B cell (primary cell): ENCODE measurements around the gene PAM16. TPM values are rescaled to one million over a fixed set of nuclear protein-coding genes. Genes with fewer than 3 reads are reported as not detected.

ENCODE experiments used
- ATAC-seq: fragments of 200-7000 bp; cut with Tn5 transposase; one replicate; pipeline ENCODE4 v1.10.0; 2021; ENCODE audit warnings: low read depth, mild to moderate bottlenecking, moderate number of reproducible peaks, moderate library complexity
- CTCF ChIA-PET: fragments of 350-600 bp; sonication (Branson Sonifier 250); formaldehyde crosslinking; loops from one replicate; lab custom pipeline; 2021; ENCODE audit warnings: antibody characterized with exemption, inconsistent platforms; lab: Charles Lee
- POLR2A ChIA-PET: fragments of 350-600 bp; sonication (Branson Sonifier 250); formaldehyde crosslinking; loops from one replicate; lab custom pipeline; 2021; ENCODE audit warnings: antibody characterized with exemption; lab: Charles Lee
- DNase-seq: peaks from one replicate; pipeline ENCODE4 v3.0.0; 2013
- H2AFZ ChIP-seq: 2 replicates; pipeline ENCODE4 v1.6.1; 2012; ENCODE audit warnings: mild to moderate bottlenecking, low read depth, low read length; ENCODE audit not compliant: insufficient read depth, poor library complexity, severe bottlenecking
- H3K27ac ChIP-seq, 2 donors: 1 replicate in 1 of 2; 2 replicates in 1 of 2; pipeline ENCODE4 v1.5.1; 2012 to 2013; ENCODE audit warnings: low read length in 2 of 2, mild to moderate bottlenecking in 2 of 2, moderate library complexity in 1 of 2
- H3K27me3 ChIP-seq, 4 experiments: fragments of 200-600 bp in 1 of 4; sonication (generic) in 1 of 4; replicated peaks in 1 of 4; 1 replicate in 2 of 4; 2 replicates in 2 of 4; pipeline versions ENCODE4 v1.6.1 to v1.7.0; 2013 to 2016; ENCODE audit warnings: low read length in 3 of 4, mild to moderate bottlenecking in 2 of 4, mixed read lengths in 1 of 4, moderate library complexity in 1 of 4; ENCODE audit not compliant: insufficient read depth in 4 of 4, control insufficient read depth in 3 of 4; ENCODE audit errors: control extremely low read depth in 1 of 4
- H3K36me3 ChIP-seq, 2 experiments: replicated peaks in 1 of 2; 1 replicate in 1 of 2; 2 replicates in 1 of 2; pipeline versions ENCODE4 v1.6.1 to v1.7.1; 2013; ENCODE audit warnings: low read length in 1 of 2; ENCODE audit not compliant: insufficient read depth in 2 of 2, control insufficient read depth in 1 of 2; ENCODE audit errors: control extremely low read depth in 1 of 2, extremely low read depth in 1 of 2
- H3K4me1 ChIP-seq, 2 donors: fragments of 200-600 bp in 1 of 2; sonication (generic) in 1 of 2; 1 replicate in 1 of 2; 2 replicates in 1 of 2; pipeline versions ENCODE4 v1.5.1 to v1.6.1; 2013 to 2017; ENCODE audit warnings: low read length in 2 of 2; ENCODE audit not compliant: control insufficient read depth in 2 of 2, insufficient read depth in 2 of 2
- H3K4me2 ChIP-seq: replicated peaks from 2 replicates; pipeline ENCODE3; 2012; ENCODE audit warnings: mild to moderate bottlenecking, low read depth, low read length; ENCODE audit not compliant: poor library complexity, severe bottlenecking
- H3K4me3 ChIP-seq, 5 experiments: fragments of 200-600 bp in 1 of 5; sonication (generic) in 1 of 5; 1 replicate in 3 of 5; 2 replicates in 2 of 5; pipeline versions ENCODE4 v1.5.1 to v1.7.0; 2011 to 2016; ENCODE audit warnings: low read length in 4 of 5, mild to moderate bottlenecking in 4 of 5, low read depth in 2 of 5, control low read depth in 1 of 5, moderate library complexity in 1 of 5; ENCODE audit not compliant: insufficient read depth in 1 of 5; ENCODE audit errors: control extremely low read depth in 1 of 5, extremely low read depth in 1 of 5
- H3K79me2 ChIP-seq: fragments of 200-600 bp; sonication (generic); one replicate; pipeline ENCODE4 v1.6.0; 2016; ENCODE audit warnings: low read length; ENCODE audit not compliant: control insufficient read depth, insufficient read depth
- H3K9ac ChIP-seq: fragments of 200-600 bp; sonication (generic); 2 replicates; pipeline ENCODE4 v1.6.1; 2017; ENCODE audit warnings: mild to moderate bottlenecking, low read length, moderate library complexity
- H3K9me3 ChIP-seq, 3 donors: one replicate each; pipeline versions ENCODE4 v1.6.1 to v1.7.1; 2013; ENCODE audit warnings: low read length in 2 of 3; ENCODE audit not compliant: control insufficient read depth in 2 of 3, insufficient read depth in 1 of 3; ENCODE audit errors: control extremely low read depth in 1 of 3
- H4K20me1 ChIP-seq: 2 replicates; pipeline ENCODE4 v1.6.0; 2012; ENCODE audit warnings: mild to moderate bottlenecking, low read length; ENCODE audit not compliant: insufficient read depth, control insufficient read depth, poor library complexity, severe bottlenecking
- H3K27ac Mint-ChIP-seq: one replicate; pipeline ENCODE4 v1.8.0; 2021; ENCODE audit warnings: mixed read lengths
- H3K27me3 Mint-ChIP-seq: one replicate; pipeline ENCODE4 v1.8.0; 2021; ENCODE audit warnings: mixed read lengths
- H3K4me1 Mint-ChIP-seq: one replicate; pipeline ENCODE4 v1.8.0; 2021; ENCODE audit warnings: mixed read lengths
- H3K4me3 Mint-ChIP-seq: one replicate; pipeline ENCODE4 v1.8.0; 2021; ENCODE audit warnings: mixed read lengths
- H3K9me3 Mint-ChIP-seq: one replicate; pipeline ENCODE4 v1.8.0; 2022; ENCODE audit warnings: mixed read lengths; ENCODE audit not compliant: insufficient read depth
- CTCF ChIP-seq: fragments of 200-600 bp; IDR thresholded peaks from one replicate; pipeline ENCODE4 v1.8.0; 2022; ENCODE audit warnings: antibody characterized with exemption, mild to moderate bottlenecking
- EZH2 ChIP-seq: IDR thresholded peaks from 2 replicates; pipeline ENCODE4 v1.6.1; 2012; ENCODE audit warnings: borderline replicate concordance, low read depth, mild to moderate bottlenecking, moderate library complexity, low read length; ENCODE audit not compliant: insufficient read depth, poor library complexity, severe bottlenecking
- WGBS: methylation state at CpG from one replicate; pipeline ENCODE4 v1.1.5; 2013; ENCODE audit warnings: missing lambda C conversion rate; ENCODE audit not compliant: insufficient coverage; 5-methylcytosine and 5-hydroxymethylcytosine counted together
- intact Hi-C: fragments of 100-400 bp; cut with micrococcal nuclease; formaldehyde crosslinking; loops from one replicate; pipeline ENCODE4 v1.10.0; 2022
- polyA plus RNA-seq: library from polyadenylated mRNA; depleted of rRNA; stranded (reverse); fragments of >200 nt; gene quantifications from 2 replicates; pipeline ENCODE4 v1.2.3, GENCODE V29; 2012
- total RNA-seq, 2 donors: library from RNA; stranded (reverse); fragments of 120-200 nt in 1 of 2; gene quantifications; 1 replicate in 1 of 2; 2 replicates in 1 of 2; pipeline versions ENCODE4 v1.2.3 to v1.2.4, GENCODE V29; 2013 to 2022

Gene PAM16
- total and polyA plus RNA-seq, 2 donors (not counting 1 experiment from before 2014, with no cell fraction given): 57.3 to 64.1 TPM

GRCh38 chr16:4318451-4318910, 32.6 kb downstream of the PAM16 start:
- peaks cover 18% of the 10 kb centered on the region for H3K4me1 Mint-ChIP-seq
- H3K9ac ChIP-seq: no peak overlapping the region

More at GRCh38 chr16:4318451-4318910, 32.6 kb downstream of the PAM16 start:
- peaks cover 0 to 12% (median 0%) of the 10 kb centered on the region in 3 donors for H3K9me3 ChIP-seq
- Mint-ChIP-seq H3K4me3 (no peak overlapping the region), H3K27me3 (peaks cover 11% of the 10 kb centered on the region), H3K27ac (no peak overlapping the region), H3K9me3 (no peaks in the 10 kb centered on the region)
- H3K27me3 ChIP-seq: peaks cover 0 to 46% (median 21%) of the 10 kb centered on the region in 4 experiments
- H3K79me2 ChIP-seq: no peaks in the 10 kb centered on the region
- H3K4me2 ChIP-seq: no peak overlapping the region
- no peak overlapping the region for H3K4me3 ChIP-seq
- no peaks in the 10 kb centered on the region for H3K36me3 ChIP-seq
- ChIA-PET POLR2A (no interaction called here), CTCF (interaction anchor here (1.0 to 15.7 kb wide), 2 partner anchors 9 to 11 kb away, joined by 6 to 165 read pairs; no protein-coding TSS in a partner anchor)
- 98% methylated on average over 8 of the region's 13 CpGs for WGBS
- ATAC-seq: no peak
- H3K27ac ChIP-seq: no peak overlapping the region
- H3K4me1 ChIP-seq: peaks cover 30 to 36% of the 10 kb centered on the region in 2 donors
- TF ChIP-seq EZH2: no peak
- no peak for TF ChIP-seq CTCF
- H2AFZ ChIP-seq: no peak overlapping the region
- no peaks in the 10 kb centered on the region for H4K20me1 ChIP-seq
- intact Hi-C loops: no loop called here
- DNase-seq: no peak
